B cell (primary cell): ENCODE results near the gene KLRC3. TPM values are rescaled to one million over a fixed set of nuclear protein-coding genes. Genes with fewer than 3 reads are reported as not detected.

Experiments
- ATAC-seq: fragments of 200-7000 bp; cut with Tn5 transposase; one replicate; pipeline ENCODE4 v1.10.0; 2021; ENCODE audit warnings: low read depth, mild to moderate bottlenecking, moderate number of reproducible peaks, moderate library complexity
- CTCF ChIA-PET: fragments of 350-600 bp; sonication (Branson Sonifier 250); formaldehyde crosslinking; loops from one replicate; lab custom pipeline; 2021; ENCODE audit warnings: antibody characterized with exemption, inconsistent platforms; lab: Charles Lee
- POLR2A ChIA-PET: fragments of 350-600 bp; sonication (Branson Sonifier 250); formaldehyde crosslinking; loops from one replicate; lab custom pipeline; 2021; ENCODE audit warnings: antibody characterized with exemption; lab: Charles Lee
- DNase-seq: peaks from one replicate; pipeline ENCODE4 v3.0.0; 2013
- H2AFZ ChIP-seq: 2 replicates; pipeline ENCODE4 v1.6.1; 2012; ENCODE audit warnings: mild to moderate bottlenecking, low read depth, low read length; ENCODE audit not compliant: insufficient read depth, poor library complexity, severe bottlenecking
- H3K27ac ChIP-seq, 2 donors: 1 replicate in 1 of 2; 2 replicates in 1 of 2; pipeline ENCODE4 v1.5.1; 2012 to 2013; ENCODE audit warnings: low read length in 2 of 2, mild to moderate bottlenecking in 2 of 2, moderate library complexity in 1 of 2
- H3K27me3 ChIP-seq, 4 experiments: fragments of 200-600 bp in 1 of 4; sonication (generic) in 1 of 4; replicated peaks in 1 of 4; 1 replicate in 2 of 4; 2 replicates in 2 of 4; pipeline versions ENCODE4 v1.6.1 to v1.7.0; 2013 to 2016; ENCODE audit warnings: low read length in 3 of 4, mild to moderate bottlenecking in 2 of 4, mixed read lengths in 1 of 4, moderate library complexity in 1 of 4; ENCODE audit not compliant: insufficient read depth in 4 of 4, control insufficient read depth in 3 of 4; ENCODE audit errors: control extremely low read depth in 1 of 4
- H3K36me3 ChIP-seq, 2 experiments: replicated peaks in 1 of 2; 1 replicate in 1 of 2; 2 replicates in 1 of 2; pipeline versions ENCODE4 v1.6.1 to v1.7.1; 2013; ENCODE audit warnings: low read length in 1 of 2; ENCODE audit not compliant: insufficient read depth in 2 of 2, control insufficient read depth in 1 of 2; ENCODE audit errors: control extremely low read depth in 1 of 2, extremely low read depth in 1 of 2
- H3K4me1 ChIP-seq, 2 donors: fragments of 200-600 bp in 1 of 2; sonication (generic) in 1 of 2; 1 replicate in 1 of 2; 2 replicates in 1 of 2; pipeline versions ENCODE4 v1.5.1 to v1.6.1; 2013 to 2017; ENCODE audit warnings: low read length in 2 of 2; ENCODE audit not compliant: control insufficient read depth in 2 of 2, insufficient read depth in 2 of 2
- H3K4me2 ChIP-seq: replicated peaks from 2 replicates; pipeline ENCODE3; 2012; ENCODE audit warnings: mild to moderate bottlenecking, low read depth, low read length; ENCODE audit not compliant: poor library complexity, severe bottlenecking
- H3K4me3 ChIP-seq, 5 experiments: fragments of 200-600 bp in 1 of 5; sonication (generic) in 1 of 5; 1 replicate in 3 of 5; 2 replicates in 2 of 5; pipeline versions ENCODE4 v1.5.1 to v1.7.0; 2011 to 2016; ENCODE audit warnings: low read length in 4 of 5, mild to moderate bottlenecking in 4 of 5, low read depth in 2 of 5, control low read depth in 1 of 5, moderate library complexity in 1 of 5; ENCODE audit not compliant: insufficient read depth in 1 of 5; ENCODE audit errors: control extremely low read depth in 1 of 5, extremely low read depth in 1 of 5
- H3K79me2 ChIP-seq: fragments of 200-600 bp; sonication (generic); one replicate; pipeline ENCODE4 v1.6.0; 2016; ENCODE audit warnings: low read length; ENCODE audit not compliant: control insufficient read depth, insufficient read depth
- H3K9ac ChIP-seq: fragments of 200-600 bp; sonication (generic); 2 replicates; pipeline ENCODE4 v1.6.1; 2017; ENCODE audit warnings: mild to moderate bottlenecking, low read length, moderate library complexity
- H3K9me3 ChIP-seq, 3 donors: one replicate each; pipeline versions ENCODE4 v1.6.1 to v1.7.1; 2013; ENCODE audit warnings: low read length in 2 of 3; ENCODE audit not compliant: control insufficient read depth in 2 of 3, insufficient read depth in 1 of 3; ENCODE audit errors: control extremely low read depth in 1 of 3
- H4K20me1 ChIP-seq: 2 replicates; pipeline ENCODE4 v1.6.0; 2012; ENCODE audit warnings: mild to moderate bottlenecking, low read length; ENCODE audit not compliant: insufficient read depth, control insufficient read depth, poor library complexity, severe bottlenecking
- H3K27ac Mint-ChIP-seq: one replicate; pipeline ENCODE4 v1.8.0; 2021; ENCODE audit warnings: mixed read lengths
- H3K27me3 Mint-ChIP-seq: one replicate; pipeline ENCODE4 v1.8.0; 2021; ENCODE audit warnings: mixed read lengths
- H3K4me1 Mint-ChIP-seq: one replicate; pipeline ENCODE4 v1.8.0; 2021; ENCODE audit warnings: mixed read lengths
- H3K4me3 Mint-ChIP-seq: one replicate; pipeline ENCODE4 v1.8.0; 2021; ENCODE audit warnings: mixed read lengths
- H3K9me3 Mint-ChIP-seq: one replicate; pipeline ENCODE4 v1.8.0; 2022; ENCODE audit warnings: mixed read lengths; ENCODE audit not compliant: insufficient read depth
- EZH2 ChIP-seq: IDR thresholded peaks from 2 replicates; pipeline ENCODE4 v1.6.1; 2012; ENCODE audit warnings: borderline replicate concordance, low read depth, mild to moderate bottlenecking, moderate library complexity, low read length; ENCODE audit not compliant: insufficient read depth, poor library complexity, severe bottlenecking
- WGBS: methylation state at CpG from one replicate; pipeline ENCODE4 v1.1.5; 2013; ENCODE audit warnings: missing lambda C conversion rate; ENCODE audit not compliant: insufficient coverage; 5-methylcytosine and 5-hydroxymethylcytosine counted together
- intact Hi-C: fragments of 100-400 bp; cut with micrococcal nuclease; formaldehyde crosslinking; loops from one replicate; pipeline ENCODE4 v1.10.0; 2022
- polyA plus RNA-seq: library from polyadenylated mRNA; depleted of rRNA; stranded (reverse); fragments of >200 nt; gene quantifications from 2 replicates; pipeline ENCODE4 v1.2.3, GENCODE V29; 2012
- total RNA-seq, 2 donors: library from RNA; stranded (reverse); fragments of 120-200 nt in 1 of 2; gene quantifications; 1 replicate in 1 of 2; 2 replicates in 1 of 2; pipeline versions ENCODE4 v1.2.3 to v1.2.4, GENCODE V29; 2013 to 2022
- TF ChIP-seq, protein P1 (sequence below): fragments of 200-600 bp; IDR thresholded peaks from one replicate; pipeline ENCODE4 v1.8.0; 2022; ENCODE audit warnings: antibody characterized with exemption, mild to moderate bottlenecking

KLRC3 gene
- total and polyA plus RNA-seq, 2 donors (not counting 1 experiment from before 2014, with no cell fraction given): not detected

DNA sequence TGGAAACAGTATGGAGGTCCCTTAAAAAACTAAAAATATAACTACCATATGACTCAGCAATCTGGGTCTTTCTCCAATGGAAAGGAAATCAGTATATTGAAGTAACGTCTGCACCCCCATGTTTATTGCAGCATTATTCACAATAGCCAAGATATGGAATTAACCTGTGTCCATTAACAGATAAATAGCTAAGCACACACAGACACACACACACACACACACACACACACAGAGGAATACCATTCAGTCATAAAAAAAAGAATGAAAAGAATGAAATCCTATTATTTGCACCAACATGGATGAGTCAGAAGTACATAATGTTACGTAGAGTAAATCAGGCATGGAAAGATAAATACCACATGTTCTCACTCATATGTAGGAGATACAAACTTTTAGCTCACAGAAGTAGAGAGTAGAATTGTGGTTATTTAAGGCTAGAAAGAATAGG lies 35.2 kb downstream of the KLRC3 start:
- H3K4me1 ChIP-seq: peaks cover 0 to 8% of the 10 kb centered on the region in 2 donors
- H3K9ac ChIP-seq: no peak overlapping the region
- no peaks in the 10 kb centered on the region for H4K20me1 ChIP-seq
- H2AFZ ChIP-seq: no peak overlapping the region
- DNase-seq: no peak
- no peaks in the 10 kb centered on the region for H3K27me3 ChIP-seq
- intact Hi-C loops: no loop called here
- Mint-ChIP-seq H3K27me3 (peaks cover 14% of the 10 kb centered on the region), H3K27ac (no peak overlapping the region), H3K4me1 (peaks cover 3% of the 10 kb centered on the region), H3K9me3 (no peaks in the 10 kb centered on the region), H3K4me3 (no peak overlapping the region)
- no peak overlapping the region for H3K27ac ChIP-seq
- ChIA-PET POLR2A (no interaction called here), CTCF (no interaction called here)
- H3K9me3 ChIP-seq: no peaks in the 10 kb centered on the region
- no peaks in the 10 kb centered on the region for H3K36me3 ChIP-seq
- TF ChIP-seq EZH2: no peak
- TF ChIP-seq, protein P1, sequence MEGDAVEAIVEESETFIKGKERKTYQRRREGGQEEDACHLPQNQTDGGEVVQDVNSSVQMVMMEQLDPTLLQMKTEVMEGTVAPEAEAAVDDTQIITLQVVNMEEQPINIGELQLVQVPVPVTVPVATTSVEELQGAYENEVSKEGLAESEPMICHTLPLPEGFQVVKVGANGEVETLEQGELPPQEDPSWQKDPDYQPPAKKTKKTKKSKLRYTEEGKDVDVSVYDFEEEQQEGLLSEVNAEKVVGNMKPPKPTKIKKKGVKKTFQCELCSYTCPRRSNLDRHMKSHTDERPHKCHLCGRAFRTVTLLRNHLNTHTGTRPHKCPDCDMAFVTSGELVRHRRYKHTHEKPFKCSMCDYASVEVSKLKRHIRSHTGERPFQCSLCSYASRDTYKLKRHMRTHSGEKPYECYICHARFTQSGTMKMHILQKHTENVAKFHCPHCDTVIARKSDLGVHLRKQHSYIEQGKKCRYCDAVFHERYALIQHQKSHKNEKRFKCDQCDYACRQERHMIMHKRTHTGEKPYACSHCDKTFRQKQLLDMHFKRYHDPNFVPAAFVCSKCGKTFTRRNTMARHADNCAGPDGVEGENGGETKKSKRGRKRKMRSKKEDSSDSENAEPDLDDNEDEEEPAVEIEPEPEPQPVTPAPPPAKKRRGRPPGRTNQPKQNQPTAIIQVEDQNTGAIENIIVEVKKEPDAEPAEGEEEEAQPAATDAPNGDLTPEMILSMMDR: no peak
- no peak overlapping the region for H3K4me3 ChIP-seq
- no peak for ATAC-seq
- no peak overlapping the region for H3K4me2 ChIP-seq
- no CpG with 5 or more reads among the region's 2 CpGs for WGBS
- peaks cover 70% of the 10 kb centered on the region for H3K79me2 ChIP-seq

DNA sequence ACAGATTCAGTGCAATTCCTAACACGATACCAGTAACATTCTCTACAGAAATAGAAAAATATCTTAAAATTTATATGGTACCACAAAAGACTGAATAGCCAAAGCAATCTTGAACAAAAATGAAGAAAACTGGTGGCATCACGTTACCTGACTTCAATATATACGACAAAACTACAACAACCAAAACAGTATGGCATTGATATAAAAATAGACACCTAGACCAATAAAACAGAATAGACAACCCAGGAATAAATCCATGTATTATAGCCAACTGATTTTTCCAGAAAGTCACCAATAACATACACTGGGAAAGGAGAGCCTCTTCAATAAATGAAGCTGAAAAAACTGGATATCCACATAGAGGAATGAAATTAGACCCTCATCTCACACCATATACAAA lies 36.2 kb downstream of the KLRC3 start:
- Histone ChIP-seq H3K27ac (no peak overlapping the region), H3K27me3 (no peaks in the 10 kb centered on the region), H3K4me2 (no peak overlapping the region), H3K4me3 (no peak overlapping the region), H3K9ac (no peak overlapping the region), H3K4me1 (peaks cover 0 to 4% of the 10 kb centered on the region in 2 donors), H3K36me3 (no peaks in the 10 kb centered on the region), H3K9me3 (no peaks in the 10 kb centered on the region), H2AFZ (no peak overlapping the region), H4K20me1 (no peaks in the 10 kb centered on the region), H3K79me2 (peaks cover 70% of the 10 kb centered on the region)
- Mint-ChIP-seq H3K27me3 (peaks cover 12% of the 10 kb centered on the region), H3K27ac (no peak overlapping the region), H3K9me3 (no peaks in the 10 kb centered on the region), H3K4me3 (no peak overlapping the region), H3K4me1 (no peaks in the 10 kb centered on the region)
- CTCF ChIA-PET: no interaction called here
- WGBS: no CpG with 5 or more reads among the region's 3 CpGs
- DNase-seq (no peak), ATAC-seq (no peak)
- intact Hi-C loops: no loop called here
- TF ChIP-seq, protein P1: no peak
- no peak for TF ChIP-seq EZH2
- POLR2A ChIA-PET: no interaction called here
